Muscle of leg (tissue), 11 donors: Measurements from ENCODE around the gene CCDC51. TPM values are rescaled to one million over a fixed set of nuclear protein-coding genes. Genes with fewer than 3 reads are reported as not detected.

Source experiments
- DNase-seq: peaks from one replicate; pipeline ENCODE4 v3.0.0; 2013
- H3K27ac ChIP-seq: one replicate; pipeline ENCODE4 v1.5.1; 2013; ENCODE audit warnings: mild to moderate bottlenecking, low read length, control low read depth
- H3K27me3 ChIP-seq: one replicate; pipeline ENCODE4 v1.6.1; 2013; ENCODE audit warnings: low read length; ENCODE audit not compliant: control insufficient read depth, insufficient read depth
- H3K36me3 ChIP-seq: one replicate; pipeline ENCODE4 v1.6.1; 2013; ENCODE audit warnings: low read length; ENCODE audit not compliant: control insufficient read depth, insufficient read depth
- H3K4me1 ChIP-seq: one replicate; pipeline ENCODE4 v1.6.1; 2013; ENCODE audit warnings: low read length; ENCODE audit not compliant: control insufficient read depth, insufficient read depth
- H3K4me3 ChIP-seq: one replicate; pipeline ENCODE4 v1.5.1; 2013; ENCODE audit warnings: low read length, control low read depth
- H3K9me3 ChIP-seq: replicated peaks from 2 replicates; pipeline ENCODE4 v1.6.1; 2013; ENCODE audit warnings: low read depth, low read length; ENCODE audit not compliant: control insufficient read depth
- WGBS: methylation state at CpG from one replicate; pipeline ENCODE4 v1.1.5; 2013; ENCODE audit warnings: missing lambda C conversion rate; ENCODE audit not compliant: insufficient coverage; 5-methylcytosine and 5-hydroxymethylcytosine counted together
- polyA plus RNA-seq, 8 donors: library from polyadenylated mRNA; unstranded; fragments of 120-200 nt; gene quantifications; one replicate each; pipeline versions ENCODE4 v1.2.1 to v1.2.3, GENCODE V29; 2013; ENCODE audit warnings: inconsistent platforms in 1 of 8, low replicate concordance in 1 of 8; ENCODE audit not compliant: insufficient read length in 8 of 8, insufficient read depth in 1 of 8
- total RNA-seq: library from RNA; stranded (reverse); fragments of 120-200 nt; gene quantifications from one replicate; pipeline ENCODE4 v1.2.4, GENCODE V29; 2013

The CCDC51 gene
- total and polyA plus RNA-seq, 9 donors = 11.2 to 17.9 (median 13.2) TPM

DNA sequence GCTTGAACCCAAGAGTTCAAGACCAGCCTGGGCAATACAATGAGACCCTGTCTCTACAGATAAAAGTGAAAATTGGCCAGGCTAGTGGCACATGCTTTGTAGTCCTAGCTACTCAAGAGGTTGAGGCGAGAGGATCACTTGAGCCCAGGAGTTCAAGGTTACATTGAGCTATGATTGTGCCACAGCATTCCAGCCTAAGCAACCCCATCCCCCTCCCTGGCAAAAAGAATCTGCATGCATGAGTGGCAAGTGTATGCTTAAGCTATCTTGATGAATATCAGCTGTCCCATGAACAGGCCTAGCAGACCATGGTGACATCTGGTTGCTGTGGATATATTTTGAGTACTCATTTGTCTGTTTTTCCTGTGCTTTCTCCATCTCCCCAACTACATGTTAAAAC is 11.4 kb upstream of the CCDC51 start:
- H3K36me3 ChIP-seq = peaks cover 20% of the 10 kb centered on the region
- DNase-seq = no peak
- H3K27me3 ChIP-seq = no peaks in the 10 kb centered on the region
- WGBS = no CpG with 5 or more reads among the region's 1 CpG
- H3K27ac ChIP-seq = no peak overlapping the region
- peaks cover 10% of the 10 kb centered on the region for H3K4me1 ChIP-seq
- H3K9me3 ChIP-seq = no peaks in the 10 kb centered on the region
- no peak overlapping the region for H3K4me3 ChIP-seq

- Histone ChIP-seq H3K4me1 (peaks cover 19% of the 10 kb centered on the region), H3K36me3 (peaks cover 22% of the 10 kb centered on the region), H3K4me3 (peak within 1 kb of the TSS; percentile 99), H3K27ac (peak within 1 kb of the TSS; percentile 87), H3K27me3 (no peaks in the 10 kb centered on the region), H3K9me3 (no peaks in the 10 kb centered on the region)
- WGBS = under 1% methylated on average over 91 of the region's 91 CpGs
- peak; percentile 94 for DNase-seq
Observed at GRCh38 chr3:48446425-48447193, 6.7 kb upstream of the CCDC51 start, which contains the start of gene ATRIP. Gene ATRIP, plus strand, starts transcription at chr3:48446737. Its CDS starts 109 bp downstream, at chr3:48446846.

- Histone ChIP-seq H3K27me3 (no peaks in the 10 kb centered on the region), H3K36me3 (peaks cover 23% of the 10 kb centered on the region), H3K27ac (peak overlapping the region; percentile 87), H3K4me1 (peaks cover 23% of the 10 kb centered on the region), H3K4me3 (peak overlapping the region; percentile 99), H3K9me3 (no peaks in the 10 kb centered on the region)
- 7% methylated on average over 3 of the region's 6 CpGs for WGBS
- DNase-seq = no peak
Observed at GRCh38 chr3:48446043-48446424, 6.1 kb upstream of the CCDC51 start.

DNA sequence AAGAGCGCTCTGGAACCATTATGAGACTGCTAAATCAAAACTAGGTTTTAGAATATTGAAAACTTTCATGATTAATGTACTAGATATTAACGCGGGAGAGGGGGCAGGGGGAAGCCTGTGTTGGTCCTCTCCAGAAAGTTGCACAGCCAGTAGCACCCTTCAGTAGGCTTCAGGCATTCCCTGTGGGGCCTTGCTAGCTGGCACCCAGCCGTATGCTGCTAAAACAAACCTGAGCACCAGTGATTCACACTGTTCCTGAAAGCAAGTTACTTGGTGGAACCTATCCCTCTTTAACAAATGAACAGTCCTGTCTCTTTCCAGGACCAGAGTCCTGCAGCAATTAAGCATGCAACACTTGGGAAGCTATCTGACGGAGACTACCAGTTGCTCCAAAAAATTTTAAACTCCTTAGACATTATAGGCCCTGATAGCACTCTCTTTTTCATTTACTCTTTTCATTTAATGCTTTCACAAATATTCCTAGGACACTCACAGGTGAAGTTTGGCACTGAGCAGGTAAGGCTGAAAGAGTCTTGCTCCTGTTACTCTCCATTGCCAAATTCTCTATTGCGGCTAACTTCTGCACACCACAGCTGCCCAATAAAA is 5.5 kb upstream of the CCDC51 start:
- Histone ChIP-seq H3K27ac (no peak overlapping the region), H3K4me1 (peaks cover 23% of the 10 kb centered on the region), H3K27me3 (no peaks in the 10 kb centered on the region), H3K36me3 (peaks cover 23% of the 10 kb centered on the region), H3K4me3 (peak overlapping the region; percentile 99), H3K9me3 (no peaks in the 10 kb centered on the region)
- WGBS = 54% methylated on average over 3 of the region's 6 CpGs
- no peak for DNase-seq

GRCh38 chr3:48441940-48442339 is 2.0 kb upstream of the CCDC51 start:
- H3K27me3 ChIP-seq = no peaks in the 10 kb centered on the region
- peaks cover 19% of the 10 kb centered on the region for H3K4me1 ChIP-seq
- DNase-seq = no peak
- 62% methylated on average over 3 of the region's 6 CpGs for WGBS
- no peak overlapping the region for H3K4me3 ChIP-seq
- H3K9me3 ChIP-seq = no peaks in the 10 kb centered on the region
- H3K27ac ChIP-seq = no peak overlapping the region
- peaks cover 23% of the 10 kb centered on the region for H3K36me3 ChIP-seq

- DNase-seq = no peak
- H3K36me3 ChIP-seq = peaks cover 23% of the 10 kb centered on the region
- no peaks in the 10 kb centered on the region for H3K27me3 ChIP-seq
- no peaks in the 10 kb centered on the region for H3K9me3 ChIP-seq
- WGBS = under 1% methylated on average over 17 of the region's 21 CpGs
- peak overlapping the region; percentile 96 for H3K4me3 ChIP-seq
- peak overlapping the region; percentile 93 for H3K27ac ChIP-seq
- H3K4me1 ChIP-seq = peaks cover 13% of the 10 kb centered on the region
Observed at GRCh38 chr3:48440590-48440958, 655 bp upstream of the CCDC51 start.

DNA sequence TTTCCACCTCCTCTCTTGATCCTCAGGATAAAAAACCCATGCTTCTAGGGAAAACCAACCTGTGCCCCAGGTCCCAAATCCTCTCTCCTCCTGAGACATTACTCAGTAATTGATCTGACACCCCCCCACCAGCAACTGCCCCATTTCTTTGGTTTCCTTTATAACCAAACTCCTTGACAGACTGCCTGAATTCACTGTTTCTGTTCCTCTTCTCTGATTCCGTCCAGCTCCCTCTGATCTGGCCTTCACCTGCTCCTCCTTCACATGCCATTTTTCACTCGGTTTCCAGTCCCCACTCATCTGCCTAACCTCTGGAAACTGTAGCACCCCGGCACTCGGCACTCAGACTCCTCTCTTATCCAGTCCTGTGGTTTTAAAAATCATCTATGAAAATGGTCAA is 2.1 kb downstream of the CCDC51 start:
- Histone ChIP-seq H3K27ac (no peak overlapping the region), H3K4me1 (peaks cover 15% of the 10 kb centered on the region), H3K9me3 (no peaks in the 10 kb centered on the region), H3K36me3 (peaks cover 30% of the 10 kb centered on the region), H3K27me3 (no peaks in the 10 kb centered on the region), H3K4me3 (no peak overlapping the region)
- no peak for DNase-seq
- WGBS = 79% methylated on average over 2 of the region's 4 CpGs

DNA sequence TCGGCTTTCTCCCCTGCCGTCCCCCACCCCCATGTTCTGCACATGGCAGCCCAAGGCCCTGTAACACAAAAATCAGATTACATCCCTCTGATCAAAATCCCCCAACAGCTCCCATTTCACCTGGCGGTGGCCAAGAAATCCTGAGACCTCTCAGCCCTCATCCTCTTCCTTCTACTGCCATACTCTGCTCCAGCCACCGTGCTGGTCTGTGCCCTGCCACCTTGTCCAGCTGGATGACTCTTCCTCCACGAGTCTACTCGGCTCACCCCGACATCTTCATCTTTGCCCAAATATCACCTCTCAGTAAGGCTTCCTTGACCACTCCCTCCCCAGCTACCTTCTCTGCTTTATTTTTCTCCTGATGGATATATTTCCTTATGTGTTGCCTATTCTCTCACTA is 3.1 kb downstream of the CCDC51 start:
- H3K27ac ChIP-seq = no peak overlapping the region
- no peak for DNase-seq
- H3K36me3 ChIP-seq = peaks cover 33% of the 10 kb centered on the region
- H3K4me3 ChIP-seq = no peak overlapping the region
- H3K9me3 ChIP-seq = no peaks in the 10 kb centered on the region
- 88% methylated on average over 7 of the region's 7 CpGs for WGBS
- H3K4me1 ChIP-seq = peaks cover 15% of the 10 kb centered on the region
- no peaks in the 10 kb centered on the region for H3K27me3 ChIP-seq

- H3K27ac ChIP-seq = no peak overlapping the region
- H3K36me3 ChIP-seq = peaks cover 34% of the 10 kb centered on the region
- H3K9me3 ChIP-seq = no peaks in the 10 kb centered on the region
- WGBS = 80% methylated on average over 1 of the region's 1 CpG
- DNase-seq = no peak
- no peaks in the 10 kb centered on the region for H3K27me3 ChIP-seq
- peaks cover 12% of the 10 kb centered on the region for H3K4me1 ChIP-seq
- H3K4me3 ChIP-seq = no peak overlapping the region
Observed at GRCh38 chr3:48436477-48436787, 3.5 kb downstream of the CCDC51 start.

DNA sequence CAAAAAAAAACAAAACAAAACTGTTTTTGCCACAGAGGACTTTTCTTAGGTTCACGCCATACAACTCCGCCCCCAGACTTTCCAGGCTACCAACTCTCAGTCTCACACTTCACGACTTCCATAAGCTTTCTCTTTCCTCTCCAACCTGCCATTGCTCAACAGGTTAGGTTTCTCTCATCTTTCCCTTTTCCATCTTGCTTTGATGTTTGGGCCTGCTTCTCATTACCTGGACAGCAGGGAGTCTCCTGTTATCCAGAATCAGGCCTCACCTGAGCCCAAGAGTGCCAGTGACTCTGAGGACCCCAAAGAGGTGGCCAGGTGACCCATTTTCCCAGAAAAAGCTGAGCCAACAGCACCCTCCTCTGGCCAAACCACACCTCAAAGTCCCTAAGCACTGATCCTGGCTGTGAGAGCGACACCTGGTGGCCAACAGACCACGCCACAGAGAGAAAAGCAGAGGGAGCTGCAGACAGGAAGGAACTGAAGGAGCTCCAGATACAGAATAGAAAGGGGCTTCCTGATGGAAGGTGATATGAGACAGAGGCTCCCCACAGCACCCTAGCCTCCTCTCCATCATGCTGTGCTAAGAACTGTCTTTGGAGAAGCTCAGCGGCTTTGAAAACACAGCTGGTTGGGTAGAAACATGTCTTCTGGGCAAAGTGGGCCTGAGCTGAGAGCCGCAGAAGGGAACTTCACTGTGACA is 4.0 kb downstream of the CCDC51 start:
- Histone ChIP-seq H3K4me1 (peaks cover 8% of the 10 kb centered on the region), H3K4me3 (no peak overlapping the region), H3K27me3 (no peaks in the 10 kb centered on the region), H3K27ac (no peak overlapping the region), H3K9me3 (no peaks in the 10 kb centered on the region), H3K36me3 (peaks cover 36% of the 10 kb centered on the region)
- WGBS = 62% methylated on average over 5 of the region's 7 CpGs
- peak; percentile 88 for DNase-seq
